Measurements from ENCODE around the gene UBE2Q1.

UBE2Q1 gene

DNA sequence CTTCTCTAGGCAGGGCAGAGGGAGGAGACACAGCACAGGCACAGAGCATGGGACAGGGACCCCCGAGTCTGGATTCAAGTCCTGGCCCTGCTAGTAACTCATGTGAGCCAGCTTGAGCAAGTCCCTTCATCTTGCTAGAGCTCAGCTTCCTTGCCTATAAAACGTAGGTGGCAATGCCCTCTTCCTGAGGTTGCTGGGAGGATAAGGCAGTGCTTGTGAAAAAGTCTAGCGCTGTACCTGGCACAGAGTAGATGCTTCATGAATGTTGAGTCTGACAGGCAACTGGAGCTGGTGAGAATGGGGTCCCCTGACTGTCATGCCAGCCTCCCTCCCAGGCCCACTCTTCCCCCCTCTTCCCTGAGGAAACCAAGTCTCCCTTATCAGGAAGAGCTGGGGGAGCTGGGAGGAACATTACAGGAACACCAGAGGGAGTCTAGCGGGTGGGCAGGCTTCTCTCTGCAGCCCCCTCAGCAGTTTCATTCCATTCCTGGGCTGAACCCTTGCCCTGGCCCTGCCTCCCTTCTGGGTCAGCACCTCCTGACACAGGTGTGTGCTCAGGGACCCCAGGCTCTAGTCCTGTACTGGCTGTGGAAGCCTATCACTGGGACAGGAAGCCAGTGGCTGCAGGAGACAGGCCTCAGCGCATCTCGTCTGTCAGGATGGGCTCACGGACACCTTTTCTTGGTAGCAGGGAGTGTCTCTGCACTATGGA, 19.0 kb upstream of the UBE2Q1 start:
- no peak for DNase-seq (ENCODE audit: low read depth, low spot score)

DNA sequence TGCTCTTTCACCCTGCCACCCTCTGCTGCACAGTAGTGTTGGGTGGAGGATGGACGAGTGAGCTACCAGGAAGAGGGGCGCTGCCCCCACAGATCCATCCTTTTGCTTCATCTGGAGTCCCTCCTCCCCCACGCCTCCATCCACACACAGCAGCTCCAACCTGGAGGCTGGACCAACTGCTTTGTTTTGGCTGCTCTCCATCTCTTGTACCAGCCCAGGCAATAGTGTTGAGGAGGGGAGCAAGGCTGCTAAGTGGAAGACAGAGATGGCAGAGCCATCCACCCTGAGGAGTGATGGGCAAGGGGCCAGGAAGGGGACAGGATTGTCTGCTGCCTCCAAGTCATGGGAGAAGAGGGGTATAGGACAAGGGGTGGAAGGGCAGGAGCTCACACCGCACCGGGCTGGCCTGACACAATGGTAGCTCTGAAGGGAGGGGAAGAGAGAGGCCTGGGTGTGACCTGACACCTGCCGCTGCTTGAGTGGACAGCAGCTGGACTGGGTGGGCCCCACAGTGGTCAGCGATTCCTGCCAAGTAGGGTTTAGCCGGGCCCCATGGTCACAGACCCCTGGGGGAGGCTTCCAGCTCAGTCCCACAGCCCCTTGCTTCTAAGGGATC, 17.6 kb upstream of the UBE2Q1 start:
- DNase-seq (ENCODE audit: low read depth, low spot score), result no peak

DNA sequence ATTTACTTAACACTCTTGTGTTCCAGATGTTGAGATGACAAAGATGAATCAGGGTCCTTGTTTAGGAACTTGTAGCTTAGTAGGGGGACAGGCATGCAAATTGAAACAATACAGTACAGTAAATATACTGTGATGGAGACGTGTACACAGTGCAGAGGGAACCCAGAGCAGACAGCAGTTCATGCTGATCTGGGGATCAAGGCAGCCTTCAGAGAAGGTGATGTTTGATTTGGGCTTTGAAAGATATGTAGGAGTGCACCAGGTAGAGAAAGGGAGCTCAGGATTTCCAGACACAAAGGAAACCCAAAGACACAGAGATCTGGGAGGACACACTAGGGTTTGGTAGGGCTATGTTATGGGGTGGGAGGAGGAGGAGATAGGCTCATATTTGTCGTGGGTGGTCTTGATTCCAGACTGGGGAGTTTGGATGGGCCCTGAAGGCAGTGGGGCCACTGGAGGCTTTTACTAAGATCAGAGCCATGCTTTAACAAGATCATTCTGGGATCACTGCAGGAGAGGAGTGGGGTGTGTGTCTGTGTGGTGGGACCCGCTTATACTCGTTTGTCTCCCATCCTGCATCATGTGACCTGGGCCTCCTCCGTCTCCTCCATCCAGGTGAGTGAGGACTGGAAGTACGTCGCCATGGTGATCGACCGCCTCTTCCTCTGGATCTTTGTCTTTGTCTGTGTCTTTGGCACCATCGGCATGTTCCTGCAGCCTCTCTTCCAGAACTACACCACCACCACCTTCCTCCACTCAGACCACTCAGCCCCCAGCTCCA, 16.9 kb upstream of the UBE2Q1 start:
- DNase-seq (ENCODE audit: low read depth, low spot score), result no peak

DNA sequence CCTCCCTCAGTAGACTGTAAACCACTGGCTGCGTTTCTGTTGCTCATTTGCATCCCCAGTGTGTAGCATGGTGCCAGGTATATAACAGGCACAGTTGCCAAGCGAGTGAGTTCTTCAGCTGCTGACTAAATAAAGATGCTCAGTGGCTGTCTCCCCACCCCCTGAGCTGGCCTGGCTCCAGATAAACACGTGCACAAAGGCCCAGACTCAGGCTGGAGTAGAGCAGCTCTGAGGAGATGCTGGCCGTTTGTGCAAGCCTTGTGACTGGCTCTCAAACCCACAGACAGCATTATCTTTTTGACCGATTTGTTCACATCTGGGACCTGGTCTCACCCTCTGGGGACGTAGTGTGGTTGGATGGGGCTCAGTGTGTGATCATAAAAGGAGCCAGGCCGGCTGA, 16.3 kb upstream of the UBE2Q1 start:
- no peak for DNase-seq (ENCODE audit: low read depth, low spot score)

DNA sequence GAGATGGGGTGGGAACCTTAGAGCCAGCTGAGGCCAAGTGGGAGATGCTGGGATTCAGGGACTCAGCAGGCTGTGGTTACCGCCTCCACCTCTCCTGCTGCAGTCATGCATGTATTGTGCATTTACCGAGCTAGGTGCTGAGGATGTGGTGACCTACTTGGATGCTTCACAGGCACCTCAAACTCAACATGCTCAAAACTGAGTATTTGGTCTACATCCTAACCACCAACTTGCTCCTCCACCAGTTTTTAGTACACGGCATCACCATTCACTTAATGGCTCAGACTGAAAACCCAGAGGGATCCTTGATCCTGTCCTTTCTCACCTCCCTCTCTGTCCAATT, 14.7 kb upstream of the UBE2Q1 start:
- DNase-seq (ENCODE audit: low read depth, low spot score), result no peak

DNA sequence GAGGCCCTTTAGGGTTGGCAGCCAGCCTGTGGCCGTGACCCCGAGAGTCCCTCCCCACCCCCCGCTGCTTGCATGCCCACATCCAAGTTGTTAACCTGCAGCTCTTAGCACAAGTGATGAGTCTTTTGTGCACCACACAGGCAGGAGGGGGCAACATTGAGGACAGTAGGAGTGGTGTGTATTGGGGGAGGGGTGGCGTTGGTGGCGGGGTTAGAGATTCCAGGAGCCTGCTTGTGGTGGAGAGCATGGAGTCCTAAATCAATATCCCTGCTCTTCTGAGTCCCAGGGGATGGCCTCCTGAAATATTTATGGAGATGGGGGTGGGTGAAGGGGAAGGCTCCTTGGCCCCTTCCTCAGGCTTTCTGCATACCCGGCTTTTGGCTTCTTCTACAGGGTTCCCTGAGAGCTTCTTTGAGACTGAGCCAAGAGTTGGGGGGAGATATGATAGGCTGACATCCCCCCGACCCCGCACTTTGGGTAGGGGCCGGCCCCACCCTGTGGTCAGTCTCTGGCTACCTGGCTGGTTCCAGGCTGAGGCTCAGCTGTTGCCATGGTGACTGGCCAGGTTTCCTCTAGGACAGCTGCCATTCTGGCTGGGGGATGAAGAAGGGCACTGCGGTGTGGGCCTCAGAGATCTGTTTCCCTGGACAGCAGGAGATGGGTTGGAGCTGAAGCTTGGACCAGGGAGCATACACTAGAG, 14.2 kb upstream of the UBE2Q1 start:
- peak; percentile 36 for DNase-seq (ENCODE audit: low read depth, low spot score)

DNA sequence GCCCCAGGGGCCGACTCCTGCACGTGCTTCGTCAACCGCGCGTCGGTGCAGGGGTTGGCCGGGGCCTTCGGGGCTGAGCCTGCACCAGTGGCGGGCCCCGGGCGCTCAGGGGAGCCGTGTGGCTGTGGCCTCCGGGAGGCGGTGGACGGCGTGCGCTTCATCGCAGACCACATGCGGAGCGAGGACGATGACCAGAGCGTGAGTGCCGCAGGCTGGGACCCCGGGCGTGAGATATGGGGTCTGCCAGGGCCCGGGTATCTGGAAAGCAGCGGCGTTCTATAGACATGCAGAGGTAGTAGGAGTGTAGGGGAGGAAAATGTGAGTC, 13.5 kb upstream of the UBE2Q1 start:
- no peak for DNase-seq (ENCODE audit: low read depth, low spot score)

DNA sequence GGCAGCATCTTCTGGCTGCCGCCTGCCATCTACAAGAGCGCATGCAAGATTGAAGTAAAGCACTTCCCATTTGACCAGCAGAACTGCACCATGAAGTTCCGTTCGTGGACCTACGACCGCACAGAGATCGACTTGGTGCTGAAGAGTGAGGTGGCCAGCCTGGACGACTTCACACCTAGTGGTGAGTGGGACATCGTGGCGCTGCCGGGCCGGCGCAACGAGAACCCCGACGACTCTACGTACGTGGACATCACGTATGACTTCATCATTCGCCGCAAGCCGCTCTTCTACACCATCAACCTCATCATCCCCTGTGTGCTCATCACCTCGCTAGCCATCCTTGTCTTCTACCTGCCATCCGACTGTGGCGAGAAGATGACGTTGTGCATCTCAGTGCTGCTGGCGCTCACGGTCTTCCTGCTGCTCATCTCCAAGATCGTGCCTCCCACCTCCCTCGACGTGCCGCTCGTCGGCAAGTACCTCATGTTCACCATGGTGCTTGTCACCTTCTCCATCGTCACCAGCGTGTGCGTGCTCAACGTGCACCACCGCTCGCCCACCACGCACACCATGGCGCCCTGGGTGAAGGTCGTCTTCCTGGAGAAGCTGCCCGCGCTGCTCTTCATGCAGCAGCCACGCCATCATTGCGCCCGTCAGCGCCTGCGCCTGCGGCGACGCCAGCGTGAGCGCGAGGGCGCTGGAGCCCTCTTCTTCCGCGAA, 12.9 kb upstream of the UBE2Q1 start:
- no peak for DNase-seq (ENCODE audit: low read depth, low spot score)

DNA sequence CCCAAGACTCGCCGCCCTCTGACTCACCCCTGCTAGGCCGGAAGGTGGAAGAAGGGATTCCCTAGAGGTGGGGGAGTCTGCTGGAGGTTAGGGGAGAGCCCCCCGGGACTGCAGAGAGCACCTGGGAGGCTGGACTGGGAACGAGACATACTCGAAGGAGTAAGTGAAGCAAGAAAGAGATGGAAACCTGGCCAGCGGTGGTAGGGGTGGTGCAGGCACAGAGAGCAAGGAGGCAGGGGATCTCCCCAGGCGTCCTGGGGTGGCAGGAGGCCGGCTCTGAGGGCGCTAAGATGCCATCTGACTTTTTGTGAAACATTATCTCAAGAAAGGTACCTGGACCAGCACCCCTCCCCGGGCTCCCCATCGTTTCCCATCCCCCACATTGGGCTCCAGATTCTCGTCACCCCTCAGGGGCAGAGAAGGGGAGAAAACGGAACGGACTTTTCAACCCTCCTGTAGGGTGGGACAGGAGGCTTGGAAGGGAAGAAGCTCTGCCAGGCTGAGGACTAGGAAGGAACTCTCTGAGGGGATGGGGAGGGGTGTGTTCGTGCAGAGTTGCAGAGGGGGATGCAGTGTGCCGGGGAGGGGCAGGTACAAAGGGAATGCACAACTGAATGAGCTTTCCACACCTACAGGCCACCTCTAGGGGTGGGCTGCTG, 9.8 kb upstream of the UBE2Q1 start:
- no peak for DNase-seq (ENCODE audit: low read depth, low spot score)

DNA sequence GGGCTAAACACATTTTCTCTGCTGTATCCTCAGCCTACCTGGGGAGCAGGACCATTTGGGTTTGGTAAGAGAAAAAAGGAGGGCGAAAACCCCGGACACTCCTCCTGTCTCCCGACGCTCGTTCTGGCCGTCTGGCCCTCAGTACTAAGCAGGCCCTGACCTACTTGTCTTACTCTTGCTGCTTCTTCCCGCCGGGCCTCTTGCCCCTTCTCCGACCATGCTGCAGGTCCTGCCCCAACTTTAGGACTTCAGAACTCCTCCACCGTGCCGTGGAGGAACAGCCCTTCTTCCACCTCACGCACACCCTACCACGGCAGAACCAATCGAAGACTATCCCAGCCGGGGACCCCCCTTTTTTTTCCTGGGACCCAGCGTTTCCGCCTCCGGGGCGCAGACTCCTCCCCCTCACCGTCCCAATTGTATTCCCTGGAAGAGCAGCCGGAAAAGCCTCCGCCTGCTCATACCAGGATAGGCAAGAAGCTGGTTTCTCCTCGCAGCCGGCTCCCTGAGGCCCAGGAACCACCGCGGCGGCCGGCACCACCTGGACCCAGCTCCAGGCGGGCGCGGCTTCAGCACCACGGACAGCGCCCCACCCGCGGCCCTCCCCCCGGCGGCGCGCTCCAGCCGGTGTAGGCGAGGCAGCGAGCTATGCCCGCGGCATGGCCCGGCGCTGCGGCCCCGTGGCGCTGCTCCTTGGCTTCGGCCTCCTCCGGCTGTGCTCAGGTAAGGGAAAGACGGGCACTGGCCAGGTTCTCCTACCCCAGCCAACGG, 9.1 kb upstream of the UBE2Q1 start, which contains the start of gene CHRNB2:
Gene CHRNB2, plus strand, starts transcription at position 393 of the 771 bp plus-strand sequence. Its CDS starts 267 bp downstream, at position 660.
- peak; percentile 90 for DNase-seq (ENCODE audit: low read depth, low spot score)

DNA sequence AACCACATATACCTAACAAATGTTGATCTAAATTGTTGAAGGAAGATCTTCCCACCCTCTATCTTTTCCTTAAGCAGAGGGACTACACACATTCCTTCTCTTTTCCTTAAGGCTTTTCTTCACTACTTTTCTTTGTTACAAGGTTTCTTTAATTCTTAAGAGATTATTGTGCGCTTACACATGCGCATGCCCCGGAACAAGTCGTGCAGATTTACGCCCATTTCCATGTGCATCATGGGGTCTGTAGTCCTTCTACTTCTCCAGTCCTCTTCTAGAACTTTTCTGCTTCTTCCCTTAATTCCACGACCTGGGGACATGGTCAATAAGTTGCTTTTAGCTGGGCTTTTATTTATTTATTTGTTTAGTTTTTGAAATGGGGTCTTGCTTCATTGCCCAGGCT, 7.4 kb upstream of the UBE2Q1 start:
- DNase-seq (ENCODE audit: low read depth, low spot score), result no peak

DNA sequence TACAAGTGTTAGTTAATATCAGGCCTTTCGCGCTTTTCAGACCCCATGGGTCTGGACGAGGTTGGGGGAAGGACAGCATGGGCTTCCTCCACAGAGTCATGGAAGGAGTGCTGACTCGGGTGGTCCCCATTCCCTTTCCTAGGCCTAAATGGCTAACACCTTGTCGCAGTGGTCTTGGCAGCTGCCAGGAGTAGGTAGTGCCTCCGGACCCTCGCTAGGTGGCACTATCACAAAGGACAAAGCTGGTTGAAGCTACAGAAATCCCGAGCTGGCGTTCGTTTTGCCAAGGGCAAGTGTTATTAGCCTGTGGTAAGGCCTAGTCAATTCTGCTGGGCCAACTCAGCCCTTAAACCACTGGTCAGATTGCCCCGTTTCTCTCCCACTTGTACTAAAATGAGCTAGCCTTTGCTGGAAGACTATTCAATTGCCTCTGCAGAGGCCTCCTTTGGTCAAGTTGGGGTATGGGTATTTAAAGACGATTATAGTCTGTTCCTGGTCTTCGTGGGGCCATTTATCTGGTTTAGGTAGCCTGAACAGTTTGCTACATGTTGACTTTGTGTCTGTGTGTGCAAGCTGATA, 1.1 kb upstream of the UBE2Q1 start:
- peak; percentile 94 for DNase-seq (ENCODE audit: low read depth, low spot score)

DNA sequence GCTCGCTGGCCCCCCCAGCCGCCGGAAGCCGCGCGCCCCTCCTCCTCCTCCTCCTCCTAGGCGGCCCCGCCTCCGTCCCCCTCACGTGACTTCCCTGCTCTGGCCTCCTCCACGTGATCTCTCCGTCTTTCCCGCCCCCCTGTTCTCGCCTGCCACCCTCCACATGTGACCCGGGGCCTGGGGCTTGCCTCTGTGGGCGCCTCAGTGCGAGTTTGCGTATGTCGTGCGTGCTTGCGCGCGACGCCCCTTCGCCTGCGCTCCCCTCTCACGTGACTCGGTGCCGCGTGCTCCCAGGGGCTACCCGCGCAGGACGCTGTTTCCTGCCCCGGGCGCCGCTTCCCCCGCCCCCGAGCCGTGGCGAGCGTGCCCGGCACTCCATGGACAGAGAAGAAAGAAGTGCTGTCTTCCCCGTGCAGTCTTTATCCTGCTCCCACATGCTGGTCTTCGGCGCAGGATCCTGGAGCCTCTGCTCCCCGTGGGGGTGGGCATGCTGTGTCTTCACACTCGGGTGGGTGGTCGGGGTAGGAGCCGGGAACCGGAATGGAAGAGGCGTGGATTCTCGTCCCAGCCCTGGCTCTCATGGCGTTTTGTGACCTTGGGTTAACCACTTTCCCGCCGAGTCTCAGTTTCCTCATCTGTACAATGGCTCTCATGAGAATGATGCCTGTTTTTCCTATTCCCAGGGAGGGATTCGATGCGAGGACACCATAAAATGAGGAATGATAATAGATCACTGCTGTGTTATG, 431 bp upstream of the UBE2Q1 start:
- DNase-seq (ENCODE audit: low read depth, low spot score), result peak; percentile 97

DNA sequence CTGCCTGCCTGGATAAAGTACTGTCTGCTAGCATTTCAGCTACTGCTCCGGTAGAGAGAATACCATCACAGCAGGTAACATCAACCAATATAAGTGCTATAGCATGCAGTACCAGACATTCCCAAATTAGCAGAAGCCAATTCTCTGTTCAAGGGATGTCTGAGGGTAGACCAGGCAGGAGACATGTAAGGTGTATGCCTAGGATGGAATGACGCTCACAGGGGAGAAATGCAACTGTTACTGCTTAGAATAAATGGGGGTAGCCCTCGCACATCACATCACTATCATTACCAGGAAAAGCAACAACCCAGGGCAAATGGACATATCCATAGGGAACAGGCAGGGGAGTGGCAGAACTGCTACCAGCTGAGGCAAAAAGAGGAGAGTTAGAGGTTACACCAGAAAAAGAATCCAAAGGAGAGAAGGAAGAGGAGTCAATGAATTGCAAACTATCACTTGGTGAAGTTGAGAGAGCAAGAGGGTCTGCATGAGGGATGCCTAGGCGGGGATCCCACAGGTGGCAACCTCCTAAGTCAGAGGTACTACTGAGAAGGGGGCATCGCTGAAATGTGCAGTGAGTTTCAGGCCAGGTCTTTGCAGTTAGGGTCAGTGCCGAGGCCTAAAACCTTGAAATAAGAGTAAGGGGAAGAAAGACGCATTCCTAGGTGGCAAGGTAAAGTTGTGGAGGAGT, 1.1 kb downstream of the UBE2Q1 start:
- no peak for DNase-seq (ENCODE audit: low read depth, low spot score)

DNA sequence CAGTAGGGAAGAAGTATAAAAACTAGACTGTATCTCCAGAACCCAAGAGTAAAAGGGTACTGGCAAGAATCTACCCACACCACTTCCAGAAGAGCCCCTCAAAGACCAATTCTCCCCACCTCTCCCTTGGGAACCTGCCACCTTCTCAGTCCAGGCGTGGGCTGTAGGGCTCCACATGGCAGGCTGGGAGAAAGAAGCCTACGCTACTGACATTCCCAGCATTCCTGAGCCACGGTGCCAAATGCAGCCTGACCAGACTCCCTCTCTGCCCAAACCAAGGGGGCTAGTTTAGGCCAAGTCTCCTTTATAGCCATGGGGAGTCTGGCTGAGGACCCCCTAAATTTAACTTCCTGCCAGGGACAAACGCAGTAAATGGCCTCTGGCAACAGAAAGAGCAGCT, 2.0 kb downstream of the UBE2Q1 start:
- peak; percentile 76 for DNase-seq (ENCODE audit: low read depth, low spot score)

DNA sequence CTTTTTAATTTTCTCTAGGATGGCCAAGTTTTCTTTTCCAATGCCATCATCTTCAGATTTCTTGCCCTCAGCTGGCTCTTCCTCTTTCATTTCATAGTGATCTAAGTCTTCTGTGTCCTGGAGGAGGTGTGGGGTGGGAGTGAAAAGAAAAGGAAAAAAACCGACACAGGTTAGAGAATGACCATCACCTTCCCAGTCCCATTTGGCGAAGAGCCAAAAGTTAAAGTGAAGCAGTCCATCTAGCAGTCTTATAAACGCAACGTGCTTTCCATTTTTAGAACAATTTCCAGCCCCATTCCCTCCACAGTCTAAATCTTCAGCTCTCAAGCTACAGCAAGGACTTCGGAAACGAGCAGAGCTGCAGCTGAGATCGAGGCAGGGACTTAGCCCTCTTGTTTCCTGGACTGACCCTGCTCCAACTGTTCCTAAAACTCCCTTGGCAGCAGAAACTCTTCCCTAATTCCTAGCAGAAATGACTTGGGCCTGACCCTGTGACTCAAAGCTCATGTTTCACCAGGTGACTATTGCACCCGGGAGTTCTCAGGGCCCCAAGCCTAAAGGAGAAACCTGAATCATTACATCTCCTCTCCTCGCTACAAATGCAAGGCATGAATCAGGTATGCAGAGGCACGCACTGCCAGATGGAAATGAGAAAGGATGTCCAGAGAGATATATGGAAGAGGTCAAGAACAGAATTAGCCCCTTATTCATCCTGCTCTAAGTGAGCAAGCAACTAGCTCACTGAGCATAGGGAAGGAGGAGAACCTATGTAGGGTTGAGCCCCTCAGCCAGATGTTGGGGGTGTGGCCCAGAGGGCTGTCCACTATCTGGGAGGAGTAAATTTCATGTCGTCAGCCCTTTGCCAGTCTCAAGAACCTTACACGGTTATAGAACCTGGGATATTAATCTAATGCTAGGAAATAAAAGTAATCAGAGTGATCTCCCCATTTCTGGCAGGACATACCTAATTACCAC, 5.1 kb downstream of the UBE2Q1 start:
- no peak for DNase-seq (ENCODE audit: low read depth, low spot score)

DNA sequence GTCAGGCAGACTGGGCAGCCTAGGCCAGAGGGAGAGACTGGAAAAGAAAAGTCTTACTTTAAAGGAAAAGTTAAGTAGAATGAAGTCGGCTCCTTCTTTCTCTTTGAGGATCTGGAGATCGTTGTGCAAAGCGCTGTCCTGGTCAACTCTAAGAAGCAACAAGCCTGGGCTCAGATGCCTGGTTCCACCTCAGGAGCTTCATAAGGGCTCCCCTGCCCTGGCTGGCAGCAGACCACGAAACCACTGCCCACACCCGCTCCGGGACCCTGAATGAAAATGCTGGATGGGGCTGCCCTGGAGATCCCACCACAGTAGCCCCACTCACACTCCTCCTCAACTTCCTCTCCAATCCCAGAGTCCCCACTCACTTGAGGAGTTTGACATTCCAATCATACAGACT, 6.4 kb downstream of the UBE2Q1 start:
- no peak for DNase-seq (ENCODE audit: low read depth, low spot score)

DNA sequence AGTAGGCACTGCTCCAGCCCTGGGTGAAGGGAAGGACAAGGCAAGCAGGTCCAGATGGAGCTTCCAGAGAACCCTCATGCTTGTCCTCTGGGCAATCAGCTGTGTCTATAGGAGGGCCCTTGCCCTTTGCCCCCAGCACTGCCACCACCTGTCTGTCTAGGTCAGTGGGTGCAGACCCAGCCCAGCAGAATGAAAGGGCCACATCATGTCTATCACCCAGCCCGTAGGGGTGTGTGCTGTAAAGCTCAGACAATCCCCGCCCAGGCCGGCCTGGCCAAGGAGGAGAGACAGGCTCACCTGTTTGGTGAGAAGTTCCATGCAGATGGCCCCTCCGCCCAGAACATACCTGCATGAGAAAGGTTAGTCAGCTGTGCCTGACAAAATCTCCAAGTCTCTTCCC, 7.0 kb downstream of the UBE2Q1 start:
- DNase-seq (ENCODE audit: low read depth, low spot score), result no peak
